Measurements from ENCODE around the gene TMEM115. TPM values are rescaled to one million over a fixed set of nuclear protein-coding genes. Genes with fewer than 3 reads are reported as not detected.
A peak's percentile ranks its signal among the peaks of the same experiment; 100 is the strongest.

TMEM115 gene
- total and polyA plus RNA-seq, 2 of the 13 experiments (the other 11 are each of a cell fraction or from before 2014, with no cell fraction given): 22.1 to 30.7 TPM

GRCh38 chr3:50324351-50325112 lies 34.8 kb downstream of the TMEM115 start (continued):
- TF ChIP-seq ESRRA (CRISPR knock-in tag; IDR thresholded peaks at IDR 0.05; ENCODE audit: low read depth) (peak; percentile 57; the same call in 1 of the 2 replicates), IKZF1 (IDR thresholded peaks at IDR 0.05) (no peak), SNAI1 (CRISPR knock-in tag; IDR thresholded peaks at IDR 0.05; ENCODE audit: borderline replicate concordance) (0 out of 2 replicates have a peak, but pooled peaks have one; percentile 35), JARID2 (CRISPR knock-in tag; IDR thresholded peaks at IDR 0.05; ENCODE audit: insufficient replicate concordance) (no peak), TGIF2 (CRISPR knock-in tag; IDR thresholded peaks at IDR 0.05) (peak; percentile 80), SIX4 (CRISPR knock-in tag; IDR thresholded peaks at IDR 0.05) (no peak), TEAD3 (CRISPR knock-in tag; optimal IDR thresholded peaks at IDR 0.05; ENCODE audit: borderline replicate concordance) (peak; percentile 54), ZBTB21 (CRISPR knock-in tag; IDR thresholded peaks at IDR 0.05) (no peak), ATF3 (CRISPR knock-in tag; IDR thresholded peaks at IDR 0.05) (no peak), FOXC1 (CRISPR knock-in tag; IDR thresholded peaks at IDR 0.05; ENCODE audit: borderline replicate concordance) (0 out of 2 replicates have a peak, but pooled peaks have one; percentile 50), CEBPG (CRISPR knock-in tag; IDR thresholded peaks at IDR 0.05) (no peak), DZIP1 (CRISPR knock-in tag; IDR thresholded peaks at IDR 0.05) (no peak), FIP1L1 (IDR thresholded peaks at IDR 0.05; ENCODE audit: borderline replicate concordance, insufficient read depth, low read depth, low read length) (no peak), NFKB2 (CRISPR knock-in tag; IDR thresholded peaks at IDR 0.05; ENCODE audit: borderline replicate concordance) (peak; percentile 53; the same call in 1 of the 2 replicates), PAX8 (CRISPR knock-in tag; IDR thresholded peaks at IDR 0.05; ENCODE audit: borderline replicate concordance) (no peak), RARG (CRISPR knock-in tag; IDR thresholded peaks at IDR 0.05; ENCODE audit: low read depth) (no peak), POGK (CRISPR knock-in tag; conservative IDR thresholded peaks at IDR 0.05) (no peak), SOX13 (IDR thresholded peaks at IDR 0.05) (no peak), SOX13 (CRISPR knock-in tag; conservative IDR thresholded peaks at IDR 0.05 in 1 of 2, IDR thresholded peaks at IDR 0.05 in 1 of 2) (no peak), MNT (IDR thresholded peaks at IDR 0.05) (no peak), PHF20 (CRISPR knock-in tag; IDR thresholded peaks at IDR 0.05) (no peak), ZNF101 (CRISPR knock-in tag; IDR thresholded peaks at IDR 0.05; ENCODE audit: borderline replicate concordance, low read depth) (no peak), ZNF619 (CRISPR knock-in tag; IDR thresholded peaks at IDR 0.05) (no peak; the same call in 1 of the 2 replicates), TAF15 (IDR thresholded peaks at IDR 0.05; ENCODE audit: low read depth, low read length, poor library complexity, severe bottlenecking) (no peak)

All from HepG2 (cell line).